ENCODE measurements around the gene AP3B1. TPM values are rescaled to one million over a fixed set of nuclear protein-coding genes. Genes with fewer than 3 reads are reported as not detected.
"Not testable (repeated sequence)": the region's sequence is repeated elsewhere in the genome, so short reads cannot be mapped to it uniquely, and the experiment has no call there.

AP3B1 gene
- total and polyA plus RNA-seq, 2 of the 8 experiments (the other 6 are each of a cell fraction or from before 2014, with no cell fraction given), result 45.8 to 48.3 TPM

GRCh38 chr5:78170335-78170734 is 124.2 kb downstream of the AP3B1 start:
- H3K23ac ChIP-seq (ENCODE audit: insufficient read length); H3K79me1 ChIP-seq (ENCODE audit: low read depth, low read length); H2AK5ac ChIP-seq (ENCODE audit: low read depth, low read length); H2BK12ac ChIP-seq (ENCODE audit: low read depth, low read length); H3K4me1 ChIP-seq (replicated peaks in 1 of 4; ENCODE audit: control insufficient read depth in 3 of 4, insufficient read depth in 4 of 4, low read length in 3 of 4); H3K4me3 ChIP-seq (ENCODE audit: extremely low read depth in 1 of 4, insufficient read depth in 2 of 4, low read depth in 3 of 4, low read length in 4 of 4); H2BK120ac ChIP-seq (replicated peaks; ENCODE audit: low read depth, low read length); FAIRE-seq; H3K23me2 ChIP-seq (ENCODE audit: low read depth, low read length); H3K9me3 ChIP-seq (ENCODE audit: insufficient read depth in 2 of 2, low read depth in 1 of 2, low read length in 1 of 2); H2BK15ac ChIP-seq (ENCODE audit: low read length); H3K14ac ChIP-seq (ENCODE audit: insufficient read length); POLR2A ChIA-PET (ENCODE audit: partially characterized antibody); H3K4me2 ChIP-seq (ENCODE audit: insufficient read depth in 1 of 2, low read depth in 2 of 2, low read length in 2 of 2); H3K18ac ChIP-seq (ENCODE audit: extremely low read depth, low read length); DNase-seq (ENCODE audit: low read depth in 1 of 2, low spot score in 2 of 2); H4K91ac ChIP-seq (replicated peaks; ENCODE audit: insufficient read length, low read length); H4K20me1 ChIP-seq (replicated peaks in 1 of 2; ENCODE audit: control insufficient read depth in 1 of 2, insufficient read depth in 2 of 2, low read length in 2 of 2); H3K56ac ChIP-seq (replicated peaks; ENCODE audit: insufficient read length, low read depth, low read length); H4K8ac ChIP-seq (ENCODE audit: extremely low read depth, insufficient read depth, low read length); H4K5ac ChIP-seq (ENCODE audit: insufficient read length, low read depth, low read length); H3K9ac ChIP-seq (replicated peaks in 1 of 4; ENCODE audit: extremely low read depth in 1 of 4, low read depth in 3 of 4, low read length in 3 of 4); H2AFZ ChIP-seq (ENCODE audit: low read length); H3K27me3 ChIP-seq (replicated peaks in 1 of 4; ENCODE audit: control insufficient read depth in 3 of 4, extremely low read depth in 1 of 4, insufficient read depth in 3 of 4, low read length in 3 of 4); H2BK20ac ChIP-seq (ENCODE audit: low read length); H3K27ac ChIP-seq (ENCODE audit: low read depth, low read length); H2BK5ac ChIP-seq (ENCODE audit: low read depth, low read length); CTCF ChIA-PET (ENCODE audit: partially characterized antibody); H3K4ac ChIP-seq (replicated peaks; ENCODE audit: insufficient read length, low read depth, low read length); H3K79me2 ChIP-seq (ENCODE audit: control insufficient read depth in 1 of 2, insufficient read depth in 2 of 2, low read length in 2 of 2): not testable (repeated sequence)
- WGBS, 2 experiments (ENCODE audit: extremely low coverage in 1 of 2, insufficient coverage in 1 of 2, insufficient read length in 1 of 2, insufficient replicate concordance in 2 of 2, low coverage in 1 of 2, low lambda C conversion rate in 2 of 2, missing lambda C conversion rate in 1 of 2), result 94% methylated on average over 1 of the region's 1 CpG; no CpG with 5 or more reads in 1 of the 2 experiments
- H3K36me3 ChIP-seq (ENCODE audit: control insufficient read depth in 2 of 4, insufficient read depth in 4 of 4, low read length in 3 of 4), result peaks cover 0 to 18% (median 4%) of the 10 kb centered on the region in 4 experiments; a peak in 4 of 8 replicates

Measured in H1 (cell line).